DND-41 (cell line): ENCODE data around the gene ANKDD1B.

ENCODE experiments used
- ATAC-seq: fragments of 200-7000 bp; cut with Tn5 transposase; 3 replicates; pipeline ENCODE4 v1.9.1; 2021; ENCODE audit warnings: low read depth; ENCODE audit not compliant: insufficient read depth
- DNase-seq: peaks from one replicate; pipeline ENCODE4 v3.0.0-alpha.2; 2020
- H2AFZ ChIP-seq: 2 replicates; pipeline ENCODE4 v1.6.0; 2012; ENCODE audit warnings: low read depth, low read length
- H3K27ac ChIP-seq: 2 replicates; pipeline ENCODE4 v1.5.1; 2012; ENCODE audit warnings: low read length, inconsistent platforms
- H3K27me3 ChIP-seq: fragments of 200-600 bp; sonication (generic); 2 replicates; pipeline ENCODE4 v1.6.0; 2012; ENCODE audit warnings: low read length, mild to moderate bottlenecking, inconsistent platforms; ENCODE audit not compliant: insufficient read depth, poor library complexity
- H3K36me3 ChIP-seq: 2 replicates; pipeline ENCODE4 v1.5.1; 2012; ENCODE audit warnings: low read length, inconsistent platforms; ENCODE audit not compliant: insufficient read depth
- H3K4me1 ChIP-seq: 2 replicates; pipeline ENCODE4 v1.5.1; 2012; ENCODE audit warnings: mild to moderate bottlenecking, low read length; ENCODE audit not compliant: insufficient read depth
- H3K4me2 ChIP-seq: 2 replicates; pipeline ENCODE4 v1.6.0; 2012; ENCODE audit warnings: mild to moderate bottlenecking, moderate library complexity, low read length, inconsistent platforms; ENCODE audit not compliant: insufficient read depth
- H3K4me3 ChIP-seq, 2 experiments: fragments of 200-600 bp in 1 of 2; shearing (Covaris generic) in 1 of 2; 2 replicates each; pipeline ENCODE4 v1.5.1; 2012 to 2016; ENCODE audit warnings: inconsistent platforms in 2 of 2, low read length in 2 of 2, mild to moderate bottlenecking in 2 of 2, low read depth in 1 of 2, moderate library complexity in 1 of 2
- H3K79me2 ChIP-seq: 2 replicates; pipeline ENCODE4 v1.6.0; 2012; ENCODE audit warnings: low read length, inconsistent platforms; ENCODE audit not compliant: insufficient read depth
- H3K9ac ChIP-seq: 2 replicates; pipeline ENCODE4 v1.6.0; 2012; ENCODE audit warnings: low read depth, mild to moderate bottlenecking, inconsistent platforms, low read length, moderate library complexity
- H3K9me3 ChIP-seq: 2 replicates; pipeline ENCODE4 v1.5.1; 2012; ENCODE audit warnings: low read length, moderate library complexity, mild to moderate bottlenecking, inconsistent platforms; ENCODE audit not compliant: insufficient read depth, severe bottlenecking
- H4K20me1 ChIP-seq: 2 replicates; pipeline ENCODE4 v1.6.0; 2012; ENCODE audit warnings: low read length; ENCODE audit not compliant: insufficient read depth
- EZH2 ChIP-seq: IDR thresholded peaks from 3 replicates; pipeline ENCODE4 v1.6.1; 2012; ENCODE audit warnings: borderline replicate concordance, low read depth, mild to moderate bottlenecking, moderate library complexity, low read length, inconsistent platforms; ENCODE audit not compliant: severe bottlenecking
- TF ChIP-seq, protein P1 (sequence below): IDR thresholded peaks from 2 replicates; pipeline ENCODE4 v1.5.1; 2012; ENCODE audit warnings: borderline replicate concordance, low read length, moderate library complexity, mild to moderate bottlenecking; ENCODE audit not compliant: poor library complexity, severe bottlenecking; ENCODE audit errors: extremely low read depth

The ANKDD1B gene

DNA sequence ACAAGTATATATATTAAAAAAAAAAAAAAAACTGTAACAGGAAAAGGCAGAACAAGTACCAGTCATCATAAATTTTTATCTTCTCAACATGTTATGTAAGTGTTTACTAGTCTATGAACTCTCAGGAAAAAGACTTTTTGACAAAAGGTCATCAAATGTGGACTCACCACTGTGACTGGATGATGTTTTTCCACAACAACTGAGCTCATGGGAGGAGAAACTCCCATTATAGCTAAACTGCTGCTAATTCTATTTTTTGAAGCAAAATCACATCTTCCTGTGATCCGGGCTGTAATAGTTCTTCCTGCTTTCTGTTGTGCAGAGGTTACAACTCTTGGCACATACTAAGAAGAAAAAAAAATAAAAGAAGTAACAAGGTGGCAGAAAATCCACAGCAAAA, 66.4 kb downstream of the ANKDD1B start:
- H2AFZ ChIP-seq, result no peak overlapping the region
- no peaks in the 10 kb centered on the region for H4K20me1 ChIP-seq
- TF ChIP-seq, protein P1, sequence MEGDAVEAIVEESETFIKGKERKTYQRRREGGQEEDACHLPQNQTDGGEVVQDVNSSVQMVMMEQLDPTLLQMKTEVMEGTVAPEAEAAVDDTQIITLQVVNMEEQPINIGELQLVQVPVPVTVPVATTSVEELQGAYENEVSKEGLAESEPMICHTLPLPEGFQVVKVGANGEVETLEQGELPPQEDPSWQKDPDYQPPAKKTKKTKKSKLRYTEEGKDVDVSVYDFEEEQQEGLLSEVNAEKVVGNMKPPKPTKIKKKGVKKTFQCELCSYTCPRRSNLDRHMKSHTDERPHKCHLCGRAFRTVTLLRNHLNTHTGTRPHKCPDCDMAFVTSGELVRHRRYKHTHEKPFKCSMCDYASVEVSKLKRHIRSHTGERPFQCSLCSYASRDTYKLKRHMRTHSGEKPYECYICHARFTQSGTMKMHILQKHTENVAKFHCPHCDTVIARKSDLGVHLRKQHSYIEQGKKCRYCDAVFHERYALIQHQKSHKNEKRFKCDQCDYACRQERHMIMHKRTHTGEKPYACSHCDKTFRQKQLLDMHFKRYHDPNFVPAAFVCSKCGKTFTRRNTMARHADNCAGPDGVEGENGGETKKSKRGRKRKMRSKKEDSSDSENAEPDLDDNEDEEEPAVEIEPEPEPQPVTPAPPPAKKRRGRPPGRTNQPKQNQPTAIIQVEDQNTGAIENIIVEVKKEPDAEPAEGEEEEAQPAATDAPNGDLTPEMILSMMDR, result no peak
- no peak for TF ChIP-seq EZH2
- no peak for ATAC-seq
- H3K4me2 ChIP-seq, result no peak overlapping the region
- peaks cover 30% of the 10 kb centered on the region for H3K36me3 ChIP-seq
- H3K9ac ChIP-seq, result no peak overlapping the region
- no peaks in the 10 kb centered on the region for H3K9me3 ChIP-seq
- no peak overlapping the region for H3K4me3 ChIP-seq
- no peaks in the 10 kb centered on the region for H3K27me3 ChIP-seq
- no peaks in the 10 kb centered on the region for H3K4me1 ChIP-seq
- no peak for DNase-seq
- no peak overlapping the region for H3K27ac ChIP-seq
- no peaks in the 10 kb centered on the region for H3K79me2 ChIP-seq

- TF ChIP-seq, protein P1, result no peak
- TF ChIP-seq EZH2, result no peak
- no peaks in the 10 kb centered on the region for H4K20me1 ChIP-seq
- no peaks in the 10 kb centered on the region for H3K4me1 ChIP-seq
- no peaks in the 10 kb centered on the region for H3K27me3 ChIP-seq
- H3K9ac ChIP-seq, result no peak overlapping the region
- H3K4me3 ChIP-seq, result no peak overlapping the region
- H3K79me2 ChIP-seq, result no peaks in the 10 kb centered on the region
- H3K27ac ChIP-seq, result no peak overlapping the region
- H3K4me2 ChIP-seq, result no peak overlapping the region
- DNase-seq (no peak), ATAC-seq (no peak)
- no peaks in the 10 kb centered on the region for H3K9me3 ChIP-seq
- H3K36me3 ChIP-seq, result peaks cover 27% of the 10 kb centered on the region
- H2AFZ ChIP-seq, result no peak overlapping the region
These were observed 66.9 kb downstream of the ANKDD1B start for GRCh38 chr5:75678155-75678554.

DNA sequence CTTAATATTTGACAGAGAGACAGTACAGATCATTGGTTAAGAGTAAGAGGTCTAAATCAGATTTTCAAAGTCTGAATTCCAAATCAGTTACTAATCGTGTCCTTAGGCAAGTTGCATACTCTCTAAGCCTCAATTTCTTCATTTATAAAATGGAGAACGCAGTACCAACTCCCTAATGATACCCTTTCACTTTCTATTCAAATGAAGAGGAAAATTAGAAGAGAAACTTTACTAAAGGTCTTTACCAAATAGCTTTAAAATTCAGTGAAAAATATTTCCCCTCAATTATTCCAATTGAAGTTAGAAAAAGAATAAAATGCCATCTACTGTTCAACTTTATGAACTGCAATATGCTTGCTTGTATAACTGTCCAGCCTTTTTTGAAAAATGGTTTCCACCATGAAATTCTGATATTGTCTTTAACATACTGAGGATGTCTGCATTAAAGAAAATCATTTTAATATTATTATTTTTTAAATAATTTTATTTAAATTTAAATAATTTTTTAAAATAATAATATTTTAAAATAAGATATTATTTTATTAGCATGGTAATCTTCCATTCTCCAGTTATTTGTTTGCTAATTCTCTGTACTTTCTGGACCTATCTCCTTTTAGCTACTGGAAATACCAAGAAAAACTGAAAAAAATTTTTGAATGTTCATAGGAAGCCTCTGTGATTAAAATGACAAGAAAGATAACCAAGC, 70.0 kb downstream of the ANKDD1B start:
- Histone ChIP-seq H2AFZ (no peak overlapping the region), H3K36me3 (peaks cover 24% of the 10 kb centered on the region), H3K9me3 (no peaks in the 10 kb centered on the region), H3K9ac (no peak overlapping the region), H3K27ac (no peak overlapping the region), H3K4me2 (no peak overlapping the region), H3K4me3 (no peak overlapping the region), H3K79me2 (no peaks in the 10 kb centered on the region), H4K20me1 (no peaks in the 10 kb centered on the region), H3K4me1 (no peaks in the 10 kb centered on the region), H3K27me3 (no peaks in the 10 kb centered on the region)
- TF ChIP-seq, protein P1, result peak; percentile 75
- TF ChIP-seq EZH2, result no peak
- ATAC-seq, result peak; percentile 70
- no peak for DNase-seq
